HCT116 (cell line): Measurements from ENCODE around the gene KLHL3. TPM values are rescaled to one million over a fixed set of nuclear protein-coding genes. Genes with fewer than 3 reads are reported as not detected.

Source experiments
- ATAC-seq: fragments of 200-7000 bp; cut with Tn5 transposase; 2 replicates; pipeline ENCODE4 v1.9.1; 2020; ENCODE audit warnings: mild to moderate bottlenecking, moderate library complexity
- BruUV-seq: library from RNA; stranded (reverse); fragments of 400-500 nt; replicated peaks from 2 replicates; lab custom pipeline; 2021; lab: Mats Ljungman, UMichigan
- CTCF ChIA-PET: fragments of 300-600 bp; sonication (Branson Sonifier 250); formaldehyde crosslinking; loops from one replicate; lab custom pipeline; 2021; ENCODE audit warnings: antibody characterized with exemption; lab: Charles Lee
- POLR2A ChIA-PET: fragments of 300-600, 350-600 bp; sonication (Branson Sonifier 250); formaldehyde crosslinking; loops from one replicate; lab custom pipeline; 2021; ENCODE audit warnings: antibody characterized with exemption; lab: Charles Lee
- RAD21 ChIA-PET, 2 experiments: fragments of 300-600 bp; sonication (Branson Sonifier 250); formaldehyde crosslinking; loops; one replicate each; lab custom pipeline; 2023; ENCODE audit warnings: low total read pairs in 2 of 2; ENCODE audit not compliant: uncharacterized antibody in 2 of 2, unreplicated experiment in 2 of 2, low non-redundant PET in 1 of 2; lab: Charles Lee
- DNase-seq: peaks from one replicate; pipeline ENCODE4 v3.0.0-alpha.2; 2010; ENCODE audit warnings: low read depth, low spot score
- H2AFZ ChIP-seq: fragments of 200-600 bp; shearing (Covaris generic), sonication (generic); 2 replicates; pipeline ENCODE4 v1.6.1; 2017; ENCODE audit warnings: low read depth, mixed run types, mixed read lengths, antibody characterized with exemption, low read length; ENCODE audit not compliant: poor library complexity, severe bottlenecking
- H3K27ac ChIP-seq: 2 replicates; pipeline ENCODE4 v1.5.1; 2012; ENCODE audit warnings: low read depth, low read length
- H3K27me3 ChIP-seq: fragments of 200-600 bp; sonication (generic); 2 replicates; pipeline ENCODE4 v1.6.1; 2016; ENCODE audit warnings: mixed run types, low read length, mixed read lengths; ENCODE audit not compliant: insufficient read depth
- H3K36me3 ChIP-seq, 2 experiments: fragments of 200-500 bp in 1 of 2; fragments of 200-600 bp in 1 of 2; sonication (Bioruptor generic) in 1 of 2; sonication (generic) in 1 of 2; 2 replicates each; pipeline versions ENCODE4 v1.5.1 to v1.6.1; 2014 to 2016; ENCODE audit warnings: low read length in 2 of 2, inconsistent platforms in 1 of 2, mixed read lengths in 1 of 2, mixed run types in 1 of 2; ENCODE audit not compliant: insufficient read depth in 2 of 2, control insufficient read depth in 1 of 2
- H3K4me1 ChIP-seq, 2 experiments: fragments of 200-600 bp in 1 of 2; sonication (generic) in 1 of 2; 2 replicates each; pipeline versions ENCODE4 v1.5.1 to v1.6.1; 2012 to 2017; ENCODE audit warnings: low read length in 2 of 2, inconsistent platforms in 1 of 2, mild to moderate bottlenecking in 1 of 2, mixed read lengths in 1 of 2, mixed run types in 1 of 2, moderate library complexity in 1 of 2; ENCODE audit not compliant: insufficient read depth in 2 of 2, control insufficient read depth in 1 of 2
- H3K4me2 ChIP-seq: fragments of 200-600 bp; sonication (generic); 2 replicates; pipeline ENCODE4 v1.6.1; 2017; ENCODE audit warnings: mixed run types, low read length, mixed read lengths
- H3K4me3 ChIP-seq, 2 experiments: fragments of 200-600 bp in 1 of 2; sonication (generic) in 1 of 2; replicated peaks in 1 of 2; 2 replicates each; pipeline ENCODE4 v1.5.1; 2011 to 2016; ENCODE audit warnings: low read length in 2 of 2, control low read depth in 1 of 2, low read depth in 1 of 2, mild to moderate bottlenecking in 1 of 2, mixed read lengths in 1 of 2, mixed run types in 1 of 2
- H3K79me2 ChIP-seq: fragments of 200-600 bp; sonication (generic); 2 replicates; pipeline ENCODE4 v1.6.1; 2017; ENCODE audit warnings: mild to moderate bottlenecking, mixed run types, low read length, moderate library complexity, mixed read lengths; ENCODE audit not compliant: insufficient read depth
- H3K9ac ChIP-seq: fragments of 200-600 bp; sonication (generic); 2 replicates; pipeline ENCODE4 v1.6.1; 2016; ENCODE audit warnings: low read length, mixed read lengths
- H3K9me2 ChIP-seq: fragments of 200-600 bp; sonication (generic), shearing (Covaris generic); 2 replicates; pipeline ENCODE4 v1.6.1; 2017; ENCODE audit warnings: mixed run types, mild to moderate bottlenecking, moderate library complexity; ENCODE audit not compliant: insufficient read depth
- H3K9me3 ChIP-seq, 2 experiments: fragments of 200-500 bp in 1 of 2; fragments of 200-600 bp in 1 of 2; sonication (Bioruptor generic) in 1 of 2; sonication (generic) in 1 of 2; 2 replicates each; pipeline ENCODE4 v1.6.1; 2014 to 2017; ENCODE audit warnings: low read length in 2 of 2, mixed read lengths in 2 of 2, inconsistent platforms in 1 of 2, low read depth in 1 of 2, mild to moderate bottlenecking in 1 of 2, mixed run types in 1 of 2, moderate library complexity in 1 of 2; ENCODE audit not compliant: control insufficient read depth in 1 of 2, insufficient read depth in 1 of 2
- H4K20me1 ChIP-seq: fragments of 200-600 bp; sonication (generic), shearing (Covaris generic); 2 replicates; pipeline ENCODE4 v1.6.1; 2017; ENCODE audit warnings: mixed run types, mild to moderate bottlenecking, moderate library complexity; ENCODE audit not compliant: insufficient read depth
- CBX3 ChIP-seq: IDR thresholded peaks from 2 replicates; pipeline ENCODE4 v1.6.1; 2012; ENCODE audit warnings: low read depth
- CEBPB ChIP-seq: IDR thresholded peaks from 2 replicates; pipeline ENCODE4 v1.6.1; 2012; ENCODE audit warnings: low read depth
- ELF1 ChIP-seq: IDR thresholded peaks from 2 replicates; pipeline ENCODE4 v1.6.1; 2012; ENCODE audit warnings: low read depth, borderline replicate concordance
- EZH2 ChIP-seq: fragments of 200-600 bp; sonication (generic); IDR thresholded peaks from 2 replicates; pipeline ENCODE4 v1.6.1; 2017; ENCODE audit warnings: antibody characterized with exemption, mixed run types
- EZH2phosphoT487 ChIP-seq: fragments of 200-600 bp; IDR thresholded peaks from 2 replicates; pipeline ENCODE4 v1.6.1; 2018; ENCODE audit warnings: antibody characterized with exemption, borderline replicate concordance
- FOSL1 ChIP-seq: IDR thresholded peaks from 2 replicates; pipeline ENCODE4 v1.6.1; 2012; ENCODE audit warnings: low read depth
- JUND ChIP-seq: IDR thresholded peaks from 2 replicates; pipeline ENCODE4 v1.6.1; 2012
- POLR2A ChIP-seq: IDR thresholded peaks from 2 replicates; pipeline ENCODE4 v1.7.0; 2011; ENCODE audit warnings: borderline replicate concordance; ENCODE audit not compliant: insufficient read depth, insufficient read length; ENCODE audit errors: extremely low read depth
- POLR2AphosphoS5 ChIP-seq: IDR thresholded peaks from 2 replicates; pipeline ENCODE4 v1.6.1; 2011; ENCODE audit warnings: mild to moderate bottlenecking, low read depth, low read length, moderate library complexity
- RAD21 ChIP-seq: IDR thresholded peaks from 2 replicates; pipeline ENCODE4 v1.6.1; 2012; ENCODE audit warnings: low read depth, mild to moderate bottlenecking
- SIN3A ChIP-seq: IDR thresholded peaks from 2 replicates; pipeline ENCODE4 v1.6.1; 2012; ENCODE audit warnings: low read depth
- SP1 ChIP-seq: IDR thresholded peaks from 2 replicates; pipeline ENCODE4 v1.6.1; 2012; ENCODE audit warnings: low read depth
- TCF7L2 ChIP-seq: IDR thresholded peaks from 2 replicates; pipeline ENCODE4 v1.7.0; 2011; ENCODE audit warnings: borderline replicate concordance, inconsistent platforms; ENCODE audit not compliant: insufficient read depth, insufficient read length; ENCODE audit errors: extremely low read depth
- YY1 ChIP-seq: IDR thresholded peaks from 2 replicates; pipeline ENCODE4 v1.6.1; 2011; ENCODE audit warnings: low read length, low read depth, moderate library complexity, mild to moderate bottlenecking; ENCODE audit not compliant: insufficient replicate concordance; ENCODE audit errors: extremely low read depth
- ZFX ChIP-seq: fragments of 450-650 bp; IDR thresholded peaks from 2 replicates; pipeline ENCODE4 v1.6.1; 2017
- ZNF274 ChIP-seq: fragments of 200-500 bp; sonication (Bioruptor generic); IDR thresholded peaks from 2 replicates; pipeline ENCODE4 v1.6.1; 2014; ENCODE audit warnings: mild to moderate bottlenecking, low read depth, low read length, inconsistent platforms
- intact Hi-C: fragments of 100-400 bp; cut with micrococcal nuclease; formaldehyde crosslinking; loops from 2 replicates; pipeline ENCODE4 v1.10.0; 2022
- total RNA-seq: library from RNA; stranded (reverse); gene quantifications from one replicate; pipeline ENCODE4 v1.2.1, GENCODE V29; 2021; ENCODE audit not compliant: unreplicated experiment
- TF ChIP-seq, protein P1 (sequence below): IDR thresholded peaks from 2 replicates; pipeline ENCODE4 v1.6.1; 2012; ENCODE audit warnings: low read depth
- TF ChIP-seq, protein P2 (sequence below): IDR thresholded peaks from 2 replicates; pipeline ENCODE4 v1.6.1; 2012
- TF ChIP-seq, protein P3 (sequence below): IDR thresholded peaks from 2 replicates; pipeline ENCODE4 v1.6.1; 2011; ENCODE audit warnings: mild to moderate bottlenecking, low read length, moderate library complexity; ENCODE audit not compliant: insufficient replicate concordance; ENCODE audit errors: extremely low read depth

KLHL3 gene
- total RNA-seq, 1 experiment from 2014 or later, result not detected

DNA sequence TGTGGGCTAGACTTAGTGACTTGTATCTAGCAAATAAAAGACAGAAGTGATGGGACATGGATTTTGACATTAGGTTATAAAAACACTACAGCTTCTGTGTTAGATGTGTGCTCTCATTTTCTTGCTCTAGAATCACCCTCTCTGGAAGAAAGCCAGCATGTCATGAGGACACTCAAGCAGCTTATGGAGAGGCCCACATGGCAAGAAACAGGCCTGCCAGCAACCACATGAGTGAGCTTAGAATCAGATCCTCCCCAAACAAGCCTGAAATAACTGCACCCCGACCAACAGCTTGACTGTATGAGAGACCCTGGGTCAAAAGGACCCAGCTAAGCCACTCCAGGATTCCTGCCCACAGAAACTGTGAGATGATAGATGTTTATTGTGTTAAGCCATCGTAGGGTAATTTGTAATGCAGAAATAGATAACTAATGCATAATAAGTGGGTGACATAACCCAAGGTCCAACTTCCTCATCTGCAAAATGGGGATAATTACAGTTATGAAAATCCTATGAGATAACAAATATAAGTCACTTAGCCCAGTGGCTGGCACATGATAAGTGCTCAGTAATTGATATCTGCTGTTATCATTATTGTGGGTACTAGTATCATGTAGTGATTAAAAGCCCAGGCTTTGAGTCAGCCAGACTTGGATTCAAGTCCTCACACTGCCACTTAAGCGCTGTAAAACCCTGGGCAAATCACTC lies 86.5 kb downstream of the KLHL3 start:
- H2AFZ ChIP-seq, result no peak overlapping the region
- no peaks in the 10 kb centered on the region for H3K9me2 ChIP-seq
- RAD21 ChIA-PET, result no interaction called here
- intact Hi-C loops, result no loop called here
- TF ChIP-seq EZH2, result no peak
- TF ChIP-seq, protein P1, sequence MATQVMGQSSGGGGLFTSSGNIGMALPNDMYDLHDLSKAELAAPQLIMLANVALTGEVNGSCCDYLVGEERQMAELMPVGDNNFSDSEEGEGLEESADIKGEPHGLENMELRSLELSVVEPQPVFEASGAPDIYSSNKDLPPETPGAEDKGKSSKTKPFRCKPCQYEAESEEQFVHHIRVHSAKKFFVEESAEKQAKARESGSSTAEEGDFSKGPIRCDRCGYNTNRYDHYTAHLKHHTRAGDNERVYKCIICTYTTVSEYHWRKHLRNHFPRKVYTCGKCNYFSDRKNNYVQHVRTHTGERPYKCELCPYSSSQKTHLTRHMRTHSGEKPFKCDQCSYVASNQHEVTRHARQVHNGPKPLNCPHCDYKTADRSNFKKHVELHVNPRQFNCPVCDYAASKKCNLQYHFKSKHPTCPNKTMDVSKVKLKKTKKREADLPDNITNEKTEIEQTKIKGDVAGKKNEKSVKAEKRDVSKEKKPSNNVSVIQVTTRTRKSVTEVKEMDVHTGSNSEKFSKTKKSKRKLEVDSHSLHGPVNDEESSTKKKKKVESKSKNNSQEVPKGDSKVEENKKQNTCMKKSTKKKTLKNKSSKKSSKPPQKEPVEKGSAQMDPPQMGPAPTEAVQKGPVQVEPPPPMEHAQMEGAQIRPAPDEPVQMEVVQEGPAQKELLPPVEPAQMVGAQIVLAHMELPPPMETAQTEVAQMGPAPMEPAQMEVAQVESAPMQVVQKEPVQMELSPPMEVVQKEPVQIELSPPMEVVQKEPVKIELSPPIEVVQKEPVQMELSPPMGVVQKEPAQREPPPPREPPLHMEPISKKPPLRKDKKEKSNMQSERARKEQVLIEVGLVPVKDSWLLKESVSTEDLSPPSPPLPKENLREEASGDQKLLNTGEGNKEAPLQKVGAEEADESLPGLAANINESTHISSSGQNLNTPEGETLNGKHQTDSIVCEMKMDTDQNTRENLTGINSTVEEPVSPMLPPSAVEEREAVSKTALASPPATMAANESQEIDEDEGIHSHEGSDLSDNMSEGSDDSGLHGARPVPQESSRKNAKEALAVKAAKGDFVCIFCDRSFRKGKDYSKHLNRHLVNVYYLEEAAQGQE, result no peak
- TF ChIP-seq EZH2phosphoT487, result no peak
- TF ChIP-seq CBX3, result no peak
- no peak for TF ChIP-seq ZFX
- TF ChIP-seq TCF7L2, result no peak
- no peak for TF ChIP-seq POLR2AphosphoS5
- TF ChIP-seq POLR2A, result no peak
- TF ChIP-seq, protein P2, sequence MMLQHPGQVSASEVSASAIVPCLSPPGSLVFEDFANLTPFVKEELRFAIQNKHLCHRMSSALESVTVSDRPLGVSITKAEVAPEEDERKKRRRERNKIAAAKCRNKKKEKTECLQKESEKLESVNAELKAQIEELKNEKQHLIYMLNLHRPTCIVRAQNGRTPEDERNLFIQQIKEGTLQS, result no peak
- TF ChIP-seq ELF1, result no peak
- TF ChIP-seq, protein P3, sequence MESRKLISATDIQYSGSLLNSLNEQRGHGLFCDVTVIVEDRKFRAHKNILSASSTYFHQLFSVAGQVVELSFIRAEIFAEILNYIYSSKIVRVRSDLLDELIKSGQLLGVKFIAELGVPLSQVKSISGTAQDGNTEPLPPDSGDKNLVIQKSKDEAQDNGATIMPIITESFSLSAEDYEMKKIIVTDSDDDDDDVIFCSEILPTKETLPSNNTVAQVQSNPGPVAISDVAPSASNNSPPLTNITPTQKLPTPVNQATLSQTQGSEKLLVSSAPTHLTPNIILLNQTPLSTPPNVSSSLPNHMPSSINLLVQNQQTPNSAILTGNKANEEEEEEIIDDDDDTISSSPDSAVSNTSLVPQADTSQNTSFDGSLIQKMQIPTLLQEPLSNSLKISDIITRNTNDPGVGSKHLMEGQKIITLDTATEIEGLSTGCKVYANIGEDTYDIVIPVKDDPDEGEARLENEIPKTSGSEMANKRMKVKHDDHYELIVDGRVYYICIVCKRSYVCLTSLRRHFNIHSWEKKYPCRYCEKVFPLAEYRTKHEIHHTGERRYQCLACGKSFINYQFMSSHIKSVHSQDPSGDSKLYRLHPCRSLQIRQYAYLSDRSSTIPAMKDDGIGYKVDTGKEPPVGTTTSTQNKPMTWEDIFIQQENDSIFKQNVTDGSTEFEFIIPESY, result no peak
- no peak for TF ChIP-seq CEBPB
- no peak for TF ChIP-seq SP1
- no peak for TF ChIP-seq SIN3A
- TF ChIP-seq YY1, result no peak
- no peak for TF ChIP-seq RAD21
- no peak for TF ChIP-seq JUND
- no peak for TF ChIP-seq ZNF274
- no peak for TF ChIP-seq FOSL1
- TF ChIP-seq, all 23 proteins: peak for 0
- no peaks in the 10 kb centered on the region for H3K27me3 ChIP-seq
- no peaks in the 10 kb centered on the region for H3K9me3 ChIP-seq
- DNase-seq, result no peak
- no peak for ATAC-seq
- H4K20me1 ChIP-seq, result no peaks in the 10 kb centered on the region
- H3K4me1 ChIP-seq, result no peaks in the 10 kb centered on the region
- no peak overlapping the region for H3K4me3 ChIP-seq
- H3K4me2 ChIP-seq, result no peak overlapping the region
- ChIA-PET CTCF (interaction anchor here (2.3 kb wide), 1 partner anchor 11 kb away, joined by 7 read pairs; no protein-coding TSS in a partner anchor), POLR2A (no interaction called here)
- H3K27ac ChIP-seq, result no peak overlapping the region
- no peak overlapping the region for H3K9ac ChIP-seq
- H3K79me2 ChIP-seq, result no peaks in the 10 kb centered on the region
- no TSS peak for BruUV-seq
- H3K36me3 ChIP-seq, result no peaks in the 10 kb centered on the region
